Caki2 (cell line): Measurements from ENCODE around the gene UGT2A2. TPM values are rescaled to one million over a fixed set of nuclear protein-coding genes. Genes with fewer than 3 reads are reported as not detected.
"Not testable (repeated sequence)": the region's sequence is repeated elsewhere in the genome, so short reads cannot be mapped to it uniquely, and the experiment has no call there.

ENCODE experiments used
- DNase-seq: peaks from one replicate; pipeline ENCODE4 v3.0.0-alpha.2; 2015; ENCODE audit warnings: low read depth
- in situ Hi-C: cut with HindIII; loops from 2 replicates; pipeline ENCODE4 v1.10.0; 2016; ENCODE audit warnings: low sequenced_read_pairs, low pct_unique_long_range_greater_than_20kb, mixed read lengths
- total RNA-seq: library from RNA; depleted of rRNA; stranded (reverse); fragments of >200 nt; shearing (Covaris generic); gene quantifications from 2 replicates; pipeline ENCODE4 v1.2.3, GENCODE V29; 2014; ENCODE audit warnings: low replicate concordance; rRNA removed

UGT2A2 gene
- total RNA-seq = not detected in 2 replicates

- in situ Hi-C loops = no loop called here
- no peak for DNase-seq
Observed at GRCh38 chr4:69639542-69639941, at the start of gene UGT2A2. Gene UGT2A2, minus strand, starts transcription at chr4:69639642. Its CDS starts 2 bp downstream, at chr4:69639640.

GRCh38 chr4:69684804-69685203 is 45.4 kb upstream of the UGT2A2 start:
- in situ Hi-C loops = no loop called here
- DNase-seq = no peak

GRCh38 chr4:69668680-69669079 is 29.2 kb upstream of the UGT2A2 start:
- DNase-seq = no peak
- in situ Hi-C loops = no loop called here

- DNase-seq, in situ Hi-C loops: not testable (repeated sequence)
Observed at GRCh38 chr4:69664009-69664408, 24.6 kb upstream of the UGT2A2 start.

GRCh38 chr4:69661130-69661803 is 21.8 kb upstream of the UGT2A2 start:
- in situ Hi-C loops, DNase-seq: not testable (repeated sequence)

GRCh38 chr4:69658133-69658532 is 18.7 kb upstream of the UGT2A2 start:
- in situ Hi-C loops = no loop called here
- no peak for DNase-seq

GRCh38 chr4:69656653-69657158 is 17.3 kb upstream of the UGT2A2 start:
- no peak for DNase-seq
- in situ Hi-C loops = no loop called here

- in situ Hi-C loops = no loop called here
- DNase-seq = no peak
Observed at GRCh38 chr4:69653147-69653546, 13.7 kb upstream of the UGT2A2 start, which contains the start of gene UGT2A1. Gene UGT2A1, minus strand, starts transcription at chr4:69653247. Its CDS starts 5,603 bp downstream, at chr4:69647644.

GRCh38 chr4:69650872-69651271 is 11.4 kb upstream of the UGT2A2 start:
- no peak for DNase-seq
- in situ Hi-C loops = no loop called here

GRCh38 chr4:69649629-69650028 is 10.2 kb upstream of the UGT2A2 start:
- DNase-seq = no peak
- in situ Hi-C loops = no loop called here

GRCh38 chr4:69649207-69649606 is 9.8 kb upstream of the UGT2A2 start:
- DNase-seq = no peak
- in situ Hi-C loops = no loop called here

- no peak for DNase-seq
- in situ Hi-C loops = no loop called here
Observed at GRCh38 chr4:69642961-69643360, 3.5 kb upstream of the UGT2A2 start.

- in situ Hi-C loops = no loop called here
- no peak for DNase-seq
Observed at GRCh38 chr4:69640289-69640688, 847 bp upstream of the UGT2A2 start.

GRCh38 chr4:69617083-69617694 is 22.3 kb downstream of the UGT2A2 start:
- DNase-seq = peak; percentile 42
- in situ Hi-C loops = no loop called here

GRCh38 chr4:69610484-69610883 is 29.0 kb downstream of the UGT2A2 start:
- no peak for DNase-seq
- in situ Hi-C loops = no loop called here

GRCh38 chr4:69601065-69601464 is 38.4 kb downstream of the UGT2A2 start:
- no peak for DNase-seq
- in situ Hi-C loops = no loop called here

GRCh38 chr4:69600013-69600412 is 39.4 kb downstream of the UGT2A2 start:
- in situ Hi-C loops = no loop called here
- no peak for DNase-seq

GRCh38 chr4:69594382-69594781 is 45.1 kb downstream of the UGT2A2 start:
- no peak for DNase-seq
- in situ Hi-C loops = no loop called here

- in situ Hi-C loops = no loop called here
- DNase-seq = no peak
Observed at GRCh38 chr4:69591364-69591763, 48.1 kb downstream of the UGT2A2 start.

- DNase-seq = no peak
- in situ Hi-C loops = no loop called here
Observed at GRCh38 chr4:69589884-69590283, 49.6 kb downstream of the UGT2A2 start.
